Measurements from ENCODE around the gene UGGT2.
"Not testable (repeated sequence)": the region's sequence is repeated elsewhere in the genome, so short reads cannot be mapped to it uniquely, and the experiment has no call there.

The UGGT2 gene

GRCh38 chr13:95791084-95791722 is 262.0 kb downstream of the UGGT2 start:
- DNase-seq = no peak

GRCh38 chr13:95789315-95789714 is 263.9 kb downstream of the UGGT2 start:
- not testable (repeated sequence) for DNase-seq

GRCh38 chr13:95788100-95788463 is 265.1 kb downstream of the UGGT2 start:
- no peak for DNase-seq

GRCh38 chr13:95787356-95788099 is 265.7 kb downstream of the UGGT2 start:
- no peak for DNase-seq

- no peak for DNase-seq
Observed at GRCh38 chr13:95784900-95785290, 268.3 kb downstream of the UGGT2 start.

- no peak for DNase-seq
Observed at GRCh38 chr13:95784161-95784899, 268.9 kb downstream of the UGGT2 start.

- DNase-seq = no peak
Observed at GRCh38 chr13:95783747-95784146, 269.5 kb downstream of the UGGT2 start.

- not testable (repeated sequence) for DNase-seq
Observed at GRCh38 chr13:95781940-95782339, 271.3 kb downstream of the UGGT2 start.

GRCh38 chr13:95781016-95781415 is 272.2 kb downstream of the UGGT2 start:
- DNase-seq = no peak

- DNase-seq = no peak
Observed at GRCh38 chr13:95779522-95779921, 273.7 kb downstream of the UGGT2 start.

- DNase-seq = no peak
Observed at GRCh38 chr13:95771905-95772304, 281.3 kb downstream of the UGGT2 start.

- DNase-seq = no peak
Observed at GRCh38 chr13:95763601-95764000, 289.6 kb downstream of the UGGT2 start.

GRCh38 chr13:95762626-95763025 is 290.6 kb downstream of the UGGT2 start:
- DNase-seq = not testable (repeated sequence)

GRCh38 chr13:95756072-95756471 is 297.1 kb downstream of the UGGT2 start:
- DNase-seq = no peak

GRCh38 chr13:95754069-95754468 is 299.1 kb downstream of the UGGT2 start:
- DNase-seq = no peak

GRCh38 chr13:95752677-95753076 is 300.5 kb downstream of the UGGT2 start:
- DNase-seq = no peak
